Measurements from ENCODE around the gene TMEM38A.

The TMEM38A gene, protein sequence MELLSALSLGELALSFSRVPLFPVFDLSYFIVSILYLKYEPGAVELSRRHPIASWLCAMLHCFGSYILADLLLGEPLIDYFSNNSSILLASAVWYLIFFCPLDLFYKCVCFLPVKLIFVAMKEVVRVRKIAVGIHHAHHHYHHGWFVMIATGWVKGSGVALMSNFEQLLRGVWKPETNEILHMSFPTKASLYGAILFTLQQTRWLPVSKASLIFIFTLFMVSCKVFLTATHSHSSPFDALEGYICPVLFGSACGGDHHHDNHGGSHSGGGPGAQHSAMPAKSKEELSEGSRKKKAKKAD

DNA sequence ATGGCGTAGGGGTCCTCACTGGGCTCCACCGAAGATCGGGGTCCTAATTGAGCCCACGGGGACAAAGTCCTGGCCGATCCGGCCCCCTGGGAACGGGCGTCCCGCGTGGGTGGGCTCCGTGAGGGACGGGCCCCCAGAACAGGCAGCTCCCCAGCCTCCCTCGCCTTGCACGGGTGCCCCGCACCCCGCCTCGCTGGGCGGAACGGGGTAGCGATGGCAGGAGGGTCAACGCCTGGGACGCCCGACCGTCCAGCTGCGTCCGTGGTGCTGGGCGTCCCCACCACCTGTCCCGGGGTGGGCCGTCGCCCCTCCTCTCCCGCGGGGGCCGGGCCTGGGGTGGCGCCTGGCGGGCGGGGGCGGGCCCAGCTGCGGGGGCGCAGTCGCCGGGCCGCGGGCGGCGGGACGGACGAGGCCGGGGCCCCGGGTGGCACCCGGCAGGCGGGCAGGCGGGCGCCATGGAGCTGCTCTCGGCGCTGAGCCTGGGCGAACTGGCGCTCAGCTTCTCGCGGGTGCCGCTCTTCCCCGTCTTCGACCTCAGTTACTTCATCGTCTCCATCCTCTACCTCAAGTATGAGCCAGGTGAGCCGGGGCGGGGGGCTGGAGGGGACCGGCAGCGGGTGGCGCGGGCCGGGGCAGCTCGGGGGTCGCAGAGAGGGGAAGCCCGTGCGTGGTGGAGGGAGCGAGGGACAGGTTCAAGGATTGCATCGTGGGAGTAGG is at the start of gene TMEM38A:
Gene TMEM38A (plus strand): TSS at position 377 of the 717 bp plus-strand sequence. CDS start 79 bp downstream, at position 456.
- DNase-seq (ENCODE audit: low read depth in 2 of 2) = peak; percentile 8 to 25

DNA sequence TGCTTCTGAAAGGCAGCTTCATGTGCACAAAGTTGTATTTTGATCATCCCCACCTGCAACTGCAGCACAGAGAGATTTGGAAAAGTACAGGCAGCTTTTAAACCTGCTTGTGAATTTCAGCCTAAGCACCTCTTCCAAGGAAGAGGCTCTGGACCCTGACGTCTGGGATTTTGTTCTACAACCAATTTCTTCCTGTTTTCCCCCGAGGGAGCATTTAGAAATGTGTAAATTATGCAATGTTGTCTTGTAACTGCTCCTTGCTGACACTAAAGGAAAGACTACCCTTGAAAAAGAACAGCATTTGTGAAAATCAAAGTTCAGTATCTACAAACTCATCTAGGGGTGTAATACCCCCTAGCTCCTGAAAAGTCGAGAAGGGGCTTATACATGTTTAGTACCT is 48.3 kb upstream of the TMEM38A start:
- DNase-seq (ENCODE audit: low read depth in 2 of 2) = no peak

DNA sequence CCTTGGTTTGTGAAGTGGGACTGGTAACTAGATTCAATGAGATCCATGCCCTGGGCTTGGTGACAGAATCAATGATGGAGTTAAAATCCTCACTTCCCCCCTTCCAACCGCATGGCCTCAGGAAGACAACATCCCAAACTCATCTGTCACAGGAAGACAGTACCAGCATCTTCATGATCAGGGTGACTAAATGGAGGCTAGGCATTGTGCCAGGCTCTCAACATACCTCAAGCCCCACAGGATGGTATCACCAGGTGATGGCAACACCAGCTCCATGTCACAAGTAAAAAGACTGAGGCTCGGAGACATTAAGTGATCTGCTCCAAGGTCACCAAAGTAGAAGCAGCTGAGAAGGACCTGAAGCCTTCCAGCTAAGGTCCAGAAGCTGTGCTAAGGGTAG is 47.1 kb upstream of the TMEM38A start:
- no peak for DNase-seq (ENCODE audit: low read depth in 2 of 2)

DNA sequence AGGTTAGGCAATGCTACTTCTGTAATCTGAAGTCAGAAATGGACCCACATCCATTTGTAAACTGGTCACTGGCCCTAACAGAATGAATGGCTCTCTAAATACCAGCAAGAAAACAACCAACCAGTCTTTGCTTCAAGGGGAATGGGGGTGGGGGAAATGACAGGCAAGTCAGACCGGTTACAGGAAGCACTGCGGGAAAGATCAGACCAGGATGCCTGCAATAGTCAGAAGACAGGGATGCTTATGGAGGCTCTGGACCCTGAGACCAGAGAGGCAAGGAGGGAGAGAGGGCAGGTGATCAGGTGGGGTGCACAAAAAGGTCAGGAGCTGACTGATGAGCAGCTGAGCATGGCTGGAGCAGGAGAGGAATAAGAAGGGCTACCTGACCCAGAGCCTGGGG is 46.0 kb upstream of the TMEM38A start:
- DNase-seq (ENCODE audit: low read depth in 2 of 2) = no peak

DNA sequence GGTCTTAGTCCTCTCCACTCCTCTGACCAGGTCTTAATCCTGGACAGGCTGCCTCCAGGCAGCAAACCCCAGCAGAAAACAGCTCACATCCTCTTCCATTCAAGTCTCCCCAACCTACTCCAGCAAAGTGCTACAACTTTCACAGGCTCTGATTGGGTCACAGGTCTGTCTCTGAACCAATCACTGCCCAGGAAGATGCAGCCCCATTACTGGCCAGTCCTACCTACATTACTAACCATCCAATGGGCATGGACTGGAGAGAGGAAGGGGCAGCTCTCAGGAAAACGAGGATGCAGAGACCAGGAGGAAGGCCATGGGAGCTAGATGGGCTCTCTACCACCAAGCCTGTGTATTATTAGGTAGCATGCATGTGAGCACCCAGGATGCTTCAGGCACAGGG is 45.1 kb upstream of the TMEM38A start:
- no peak for DNase-seq (ENCODE audit: low read depth in 2 of 2)

DNA sequence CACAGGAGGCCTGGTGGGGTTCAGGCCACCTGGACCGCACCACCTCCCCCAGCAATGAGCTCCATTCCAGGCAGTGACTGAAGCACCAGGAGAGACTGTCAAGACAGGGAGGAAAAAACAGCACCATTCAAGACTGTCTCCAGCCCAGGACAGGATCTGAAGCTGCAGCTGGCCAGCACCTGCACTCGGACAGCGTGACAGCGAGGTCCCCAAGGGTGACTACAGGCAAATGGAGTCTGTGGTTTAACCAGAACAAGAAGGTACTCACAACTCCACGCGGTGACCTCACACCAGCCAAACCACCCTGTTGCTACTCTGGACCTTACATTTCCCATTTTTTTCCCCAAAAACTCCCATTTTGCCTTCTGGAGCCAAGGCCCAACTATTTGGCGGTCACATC is 42.7 kb upstream of the TMEM38A start:
- DNase-seq (ENCODE audit: low read depth in 2 of 2) = no peak

DNA sequence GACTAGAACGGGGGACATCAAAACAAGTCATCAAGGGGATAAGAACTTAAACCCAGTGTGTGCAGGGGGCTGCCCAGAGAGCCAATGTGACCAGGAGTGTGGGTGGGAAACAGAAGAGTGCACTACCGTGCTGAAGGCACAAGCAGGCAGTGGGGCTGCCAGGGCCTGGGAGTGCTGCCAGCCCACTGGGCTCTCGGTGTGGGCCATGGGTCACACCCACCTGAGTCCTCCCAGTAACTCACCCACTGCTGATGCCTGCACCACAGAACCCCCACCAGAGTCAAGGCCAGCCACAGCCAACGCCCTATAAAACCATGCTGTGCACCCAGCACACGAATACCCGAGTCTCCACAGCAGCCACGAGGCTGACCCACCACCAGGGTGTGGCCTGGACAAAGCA is 41.5 kb upstream of the TMEM38A start:
- DNase-seq (ENCODE audit: low read depth in 2 of 2) = no peak

DNA sequence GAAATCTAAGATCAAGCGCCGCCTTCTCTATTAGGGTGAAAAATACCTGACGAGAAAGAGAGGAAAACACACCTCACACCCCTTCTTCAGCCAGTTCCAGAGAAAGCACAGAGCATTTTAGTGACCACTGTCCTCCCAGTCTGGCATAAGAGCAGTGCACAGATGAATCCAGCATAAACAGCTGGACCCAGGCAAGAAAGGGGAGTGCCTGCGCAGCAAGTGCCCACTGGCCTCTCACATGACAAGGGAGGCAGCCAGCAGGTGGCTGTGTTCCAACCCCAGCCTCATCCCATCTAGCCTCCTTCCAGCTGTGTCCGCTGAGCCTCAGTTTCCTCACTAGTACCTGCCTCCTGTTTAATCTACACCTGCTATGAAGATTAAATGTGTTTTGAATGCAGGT is 40.9 kb upstream of the TMEM38A start:
- no peak for DNase-seq (ENCODE audit: low read depth in 2 of 2)

DNA sequence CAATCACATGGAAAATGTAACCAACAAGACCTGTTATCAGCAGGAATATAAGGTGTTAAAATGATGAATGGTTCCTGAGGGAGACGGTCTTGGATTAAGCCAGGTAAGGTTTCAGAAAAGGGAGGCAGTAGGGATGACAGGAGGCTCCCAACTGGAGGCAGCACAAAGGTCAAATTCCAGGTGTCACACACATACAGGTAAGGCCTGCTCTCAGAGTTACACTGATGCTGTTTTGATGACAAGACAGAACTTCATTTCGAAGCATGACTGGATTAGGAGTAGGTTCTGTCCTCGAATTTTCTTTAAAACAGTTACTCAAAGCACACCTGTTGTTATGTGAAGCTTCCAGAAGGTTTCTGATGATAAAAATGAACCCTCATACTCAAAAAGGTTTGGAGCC is 40.4 kb upstream of the TMEM38A start:
- no peak for DNase-seq (ENCODE audit: low read depth in 2 of 2)

DNA sequence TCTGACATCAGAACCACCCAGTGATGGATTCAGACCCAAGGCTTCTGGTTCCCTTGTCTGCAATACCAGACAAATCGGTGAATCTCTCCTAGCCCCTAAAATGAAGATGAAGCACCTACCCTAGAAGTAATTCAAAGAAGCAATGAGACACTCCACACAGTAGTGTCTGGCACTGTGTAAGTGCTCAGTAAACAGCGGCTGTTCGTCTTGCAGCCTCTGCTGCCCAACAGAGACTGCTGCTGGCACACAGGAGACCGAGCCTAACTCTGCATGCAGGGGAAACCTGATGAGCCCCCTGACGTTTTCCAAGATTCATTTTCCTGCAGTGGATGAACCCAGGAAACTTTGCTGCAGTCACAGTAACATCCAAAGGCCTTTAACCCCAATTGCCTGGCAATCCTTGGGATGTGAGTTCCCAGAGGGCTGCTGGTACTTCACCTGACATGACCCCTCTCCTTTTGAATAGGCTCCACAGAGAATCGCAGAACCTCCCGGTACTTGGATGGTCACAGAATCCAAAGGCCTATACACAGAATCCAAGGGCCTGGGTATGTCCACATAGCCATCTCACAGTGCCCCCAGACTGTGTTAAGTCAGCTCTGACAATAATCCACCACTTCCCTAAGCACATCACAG is 39.7 kb upstream of the TMEM38A start:
- no peak for DNase-seq (ENCODE audit: low read depth in 2 of 2)

DNA sequence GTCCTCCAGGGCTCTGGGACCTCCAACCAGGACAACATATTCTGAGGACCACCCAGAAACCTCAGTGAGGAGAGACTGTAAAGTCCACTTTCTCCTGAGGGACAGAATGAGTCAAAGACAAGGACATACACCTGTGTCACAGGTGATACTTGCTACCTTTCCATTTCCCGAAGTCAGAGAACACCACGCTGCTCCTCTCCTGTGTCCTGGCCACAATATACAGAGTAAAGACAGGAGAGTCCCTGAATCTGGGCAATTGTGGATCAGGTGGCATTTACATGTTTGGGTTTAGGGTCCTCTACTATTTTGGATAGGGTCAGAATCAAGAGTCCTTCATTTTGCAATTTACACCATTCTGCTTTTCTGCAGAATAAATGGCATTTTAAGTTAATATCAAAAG is 37.9 kb upstream of the TMEM38A start:
- no peak for DNase-seq (ENCODE audit: low read depth in 2 of 2)

DNA sequence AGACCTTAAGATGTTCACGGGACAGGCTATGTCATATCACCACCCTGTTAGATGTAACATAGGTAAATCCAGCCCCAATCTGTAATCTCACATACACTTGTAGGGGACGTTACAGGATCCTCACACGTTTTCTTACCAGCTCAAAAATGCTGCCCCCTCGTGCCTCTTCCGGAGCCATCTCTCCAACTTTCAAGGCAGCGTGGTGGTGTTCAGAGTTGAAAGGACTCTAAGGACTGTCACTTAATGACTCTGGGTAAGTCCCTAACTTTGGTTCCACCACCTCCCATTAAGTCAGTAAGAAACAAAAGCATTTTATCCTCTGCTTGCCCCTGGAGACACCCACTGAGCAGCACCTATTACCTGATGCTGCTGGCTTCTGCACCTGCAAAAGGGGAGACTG is 37.4 kb upstream of the TMEM38A start:
- DNase-seq (ENCODE audit: low read depth in 2 of 2) = no peak

DNA sequence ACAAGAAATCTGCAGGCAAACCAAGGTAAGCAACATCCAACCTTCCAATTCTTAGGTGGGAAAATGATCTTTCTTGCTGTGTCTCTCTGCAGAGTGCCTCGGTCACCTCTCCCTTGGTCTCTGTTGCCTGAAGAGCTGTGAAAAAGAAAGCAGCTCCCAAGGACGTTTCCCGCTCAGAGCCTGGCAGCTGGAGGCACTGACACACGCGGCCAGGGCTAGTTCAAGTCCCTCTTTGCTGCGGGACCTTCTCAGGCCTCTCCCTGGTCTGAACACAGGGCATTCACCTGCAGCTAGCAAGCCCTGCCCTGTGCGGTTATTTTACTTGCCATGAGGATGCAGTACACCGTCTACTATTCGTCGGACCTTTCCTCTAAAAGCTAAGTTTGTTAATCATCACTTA is 36.7 kb upstream of the TMEM38A start:
- no peak for DNase-seq (ENCODE audit: low read depth in 2 of 2)

DNA sequence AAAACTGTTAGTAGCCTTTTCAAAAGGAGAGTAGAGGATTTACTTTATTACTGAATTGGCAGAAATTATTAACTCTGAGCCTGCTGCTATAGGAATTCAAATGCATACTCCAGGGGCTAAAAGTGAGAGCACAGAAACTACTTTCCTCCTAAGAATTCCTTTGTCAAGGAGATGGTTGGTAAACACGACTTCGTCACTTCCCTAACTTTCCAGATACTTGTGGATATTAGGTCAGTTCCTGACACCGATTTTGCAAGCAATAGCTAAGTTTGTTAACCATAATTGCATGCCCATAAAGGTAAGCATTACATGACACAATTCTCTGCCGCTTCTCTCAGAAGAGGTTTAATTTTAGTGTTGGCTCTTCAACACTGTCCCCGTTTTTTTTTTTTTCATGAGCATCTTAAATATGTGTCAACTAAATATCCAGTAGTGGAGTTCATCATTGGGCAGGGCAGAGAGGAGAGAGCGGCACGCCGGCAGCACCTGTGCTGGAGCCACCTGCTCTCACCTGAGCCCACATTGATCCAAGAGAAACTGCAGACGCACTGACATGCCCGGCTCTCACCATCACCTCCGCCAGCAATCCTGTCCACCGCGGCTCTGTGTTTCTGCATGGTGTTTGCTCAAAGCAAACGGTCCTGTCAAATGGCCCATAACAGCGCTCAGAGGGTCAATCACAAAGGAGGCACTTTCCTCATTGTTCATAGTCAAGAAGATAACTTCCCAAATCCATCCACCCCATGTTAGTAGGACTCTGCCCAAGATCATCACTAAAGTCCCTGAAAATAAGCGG is 35.6 kb upstream of the TMEM38A start:
- no peak for DNase-seq (ENCODE audit: low read depth in 2 of 2)

DNA sequence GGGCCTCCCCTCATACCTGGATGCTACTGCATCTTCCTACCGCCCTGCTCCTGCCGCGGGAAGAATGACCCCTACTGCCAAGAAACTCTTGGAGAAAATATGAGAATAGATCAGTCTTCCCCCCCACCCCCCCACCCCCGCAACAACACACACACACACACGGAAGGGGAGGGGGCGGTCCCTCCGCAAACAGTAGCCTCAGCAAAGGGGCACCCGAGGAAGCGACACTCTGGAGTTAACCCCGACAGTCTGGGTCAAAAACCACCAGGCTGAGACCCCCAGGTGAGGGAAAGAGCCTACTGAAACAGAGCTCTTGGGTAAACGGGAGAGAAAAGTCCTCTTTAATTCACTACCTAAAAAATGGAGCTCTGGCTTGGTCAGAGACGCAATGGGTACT is 34.1 kb upstream of the TMEM38A start:
- no peak for DNase-seq (ENCODE audit: low read depth in 2 of 2)

DNA sequence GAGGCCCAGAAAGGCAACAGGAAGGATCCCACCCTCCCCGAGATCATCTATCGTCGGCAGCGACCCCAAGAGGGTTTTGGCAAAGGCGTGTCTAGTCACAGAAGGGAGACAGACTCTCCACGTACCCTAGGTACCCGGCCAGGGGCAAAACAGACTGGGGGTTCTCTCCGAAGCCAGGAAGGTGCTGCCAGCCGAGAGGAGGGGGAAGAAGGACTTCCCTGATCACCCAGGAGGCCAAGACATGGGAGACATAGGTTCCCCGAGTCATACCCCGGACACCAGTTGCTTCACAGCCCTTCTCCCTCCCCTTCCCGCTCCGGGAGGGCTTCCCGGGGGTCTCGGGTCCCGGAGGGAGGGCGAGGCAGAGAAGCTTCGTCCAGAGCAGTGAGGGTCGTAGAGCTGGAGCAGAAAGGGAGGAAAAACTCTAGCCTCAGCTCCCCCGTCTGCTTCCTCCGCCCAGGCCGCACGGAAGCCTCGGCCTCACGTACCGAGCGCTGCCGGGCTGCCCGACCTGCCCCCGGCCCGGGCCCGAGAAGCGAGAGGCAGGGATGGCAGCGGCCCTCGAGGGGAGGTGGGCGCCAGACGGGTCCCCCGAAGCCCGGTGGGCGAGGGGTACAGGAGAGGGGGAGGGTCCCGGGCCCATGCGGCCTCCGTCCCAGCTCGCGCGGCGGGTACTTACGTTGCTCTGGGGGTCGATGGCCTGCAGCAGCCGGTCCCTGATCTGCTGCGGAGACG is 33.6 kb upstream of the TMEM38A start:
- no peak for DNase-seq (ENCODE audit: low read depth in 2 of 2)

DNA sequence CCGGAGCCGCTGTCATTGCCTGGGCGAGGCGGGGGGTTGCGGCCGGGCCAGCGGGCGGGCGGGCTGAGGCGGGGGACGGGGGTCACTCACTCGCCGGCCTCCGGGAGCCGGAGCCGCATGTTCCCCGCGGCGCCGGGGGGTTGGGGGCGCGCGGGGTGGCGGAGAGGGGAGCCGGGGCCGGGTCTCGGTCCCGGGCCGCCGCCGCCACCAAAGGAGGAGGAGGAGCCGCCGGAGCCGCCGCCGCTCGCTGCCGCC is 33.1 kb upstream of the TMEM38A start:
- DNase-seq (ENCODE audit: low read depth in 2 of 2) = no peak

DNA sequence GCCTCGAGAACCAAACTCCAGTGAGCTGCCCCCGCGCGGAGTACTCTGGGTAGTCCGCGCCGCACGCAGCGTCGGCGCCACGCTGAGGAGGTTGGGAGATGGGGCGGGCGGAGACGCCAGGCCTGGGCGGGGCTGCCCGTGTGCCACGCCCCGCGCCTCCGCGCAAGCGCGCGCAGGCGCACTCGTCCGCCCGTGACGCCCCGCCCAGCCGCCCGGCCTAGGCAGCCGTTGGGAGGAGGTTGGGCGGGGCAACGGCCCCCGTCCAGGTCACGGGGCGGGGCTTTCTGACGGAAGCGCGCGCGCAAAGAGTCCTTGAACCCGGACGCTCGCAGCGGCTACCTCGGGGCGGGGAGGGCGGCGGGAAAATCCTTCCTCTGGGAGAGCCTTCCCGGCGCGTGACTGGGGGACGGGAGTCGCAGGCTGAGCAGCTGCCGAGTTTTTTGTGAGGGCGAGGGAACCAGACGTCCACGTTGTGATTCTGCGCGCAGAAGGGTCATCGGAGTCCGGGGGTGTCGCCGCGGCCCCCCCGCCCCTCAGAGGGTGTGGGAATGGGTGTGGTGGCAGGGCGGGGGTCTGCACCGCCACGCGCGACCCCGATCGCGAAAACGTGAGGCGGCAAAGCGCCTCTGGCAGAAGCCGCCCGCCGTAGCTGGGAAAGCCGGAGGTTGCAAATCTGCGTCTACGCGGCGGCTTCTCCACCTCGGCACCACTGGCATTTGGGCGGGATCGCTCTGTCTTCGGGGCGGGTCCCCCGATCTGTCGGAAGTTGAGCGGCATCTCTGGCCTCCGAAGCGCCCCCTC is 32.6 kb upstream of the TMEM38A start, which contains the start of gene MED26:
Gene MED26 (minus strand): TSS at position 22 of the 801 bp plus-strand sequence. CDS start 261 bp downstream, outside the sequence.
- peak; percentile 90 to 93 for DNase-seq (ENCODE audit: low read depth in 2 of 2)

DNA sequence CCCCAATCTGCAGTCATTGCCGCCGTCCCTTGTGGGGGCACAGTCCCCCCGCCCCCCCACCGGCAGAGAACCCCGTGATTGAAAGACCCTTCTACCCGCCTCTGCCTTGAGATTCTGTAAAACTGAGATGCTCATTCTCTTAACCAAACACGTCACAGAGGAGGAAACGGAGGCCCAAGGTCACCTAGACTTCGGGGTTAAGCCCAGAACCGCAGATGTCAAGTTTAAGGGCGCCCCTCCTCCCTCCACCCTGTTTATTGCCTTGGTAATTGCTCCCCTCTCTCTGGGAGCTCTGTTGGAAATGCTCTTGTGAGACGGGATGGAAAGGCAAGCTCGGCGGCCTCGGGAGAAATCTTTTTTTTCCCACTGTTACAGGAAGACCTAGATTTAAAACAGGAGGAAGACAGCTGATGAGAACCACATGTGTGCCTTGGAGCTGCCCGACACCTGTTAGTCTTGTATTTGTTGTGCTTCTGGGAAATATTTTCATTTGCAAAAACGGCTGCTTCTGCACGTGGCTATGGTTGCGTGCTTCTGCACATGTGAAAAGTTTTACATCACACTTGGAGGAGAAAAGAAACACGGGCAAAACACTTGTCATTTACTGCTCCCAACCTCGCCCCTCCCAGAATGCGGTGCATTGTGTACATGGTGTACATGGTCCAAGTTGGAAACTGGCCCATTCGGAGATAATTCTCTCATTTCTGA is 31.8 kb upstream of the TMEM38A start:
- DNase-seq (ENCODE audit: low read depth in 2 of 2) = no peak

DNA sequence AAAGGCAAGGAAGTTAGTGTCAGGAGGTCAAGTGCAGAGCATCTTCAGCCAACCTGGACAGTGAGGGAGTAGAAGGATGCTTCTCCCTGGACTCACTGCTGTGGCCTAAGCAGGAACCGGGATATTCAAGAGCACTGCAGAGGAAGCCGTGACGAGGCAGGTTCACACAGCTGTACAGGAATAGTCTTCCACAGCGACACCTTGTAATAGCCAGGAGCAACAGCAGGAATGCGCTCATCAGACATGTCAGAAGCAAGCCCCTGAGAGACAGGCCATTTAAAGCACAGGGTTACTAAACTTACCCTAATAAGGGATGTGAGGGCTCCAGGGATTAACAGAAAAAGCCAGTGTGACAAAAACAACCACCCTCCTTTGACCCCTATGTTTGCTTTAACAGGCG is 29.5 kb upstream of the TMEM38A start:
- DNase-seq (ENCODE audit: low read depth in 2 of 2) = no peak
